K562 (cell line): ENCODE measurements around the gene CEACAM8.

Experiments
- OTX1 ChIP-seq: fragments of 450-650 bp; formaldehyde crosslinking; IDR thresholded peaks from 2 replicates; pipeline ENCODE4 v1.4.0; 2022; ENCODE audit warnings: mild to moderate bottlenecking
- SMC3 ChIP-seq: conservative IDR thresholded peaks from 2 replicates; pipeline ENCODE4 v1.6.1; 2011; ENCODE audit warnings: low read depth, low read length, improper control_type of control experiment; ENCODE audit not compliant: insufficient read depth
- ZBTB40 ChIP-seq, 2 experiments: fragments of 450-650 bp in 1 of 2; sonication (generic) in 1 of 2; formaldehyde crosslinking in 1 of 2; IDR thresholded peaks; 2 replicates each; pipeline versions ENCODE4 v1.7.1 to v1.9.0; 2016 to 2022; ENCODE audit warnings: inconsistent platforms in 1 of 2, mild to moderate bottlenecking in 1 of 2, missing genetic modification reagents in 1 of 2
- ZBTB49 ChIP-seq: sonication (generic); formaldehyde crosslinking; IDR thresholded peaks from 2 replicates; pipeline ENCODE4 v1.8.0; 2022; ENCODE audit warnings: missing genetic modification reagents, mild to moderate bottlenecking, borderline replicate concordance
- TF ChIP-seq, protein P1 (sequence below), 3 experiments: IDR thresholded peaks in 2 of 3; conservative IDR thresholded peaks in 1 of 3; 2 replicates each; pipeline ENCODE4 v1.5.1; 2011 to 2012; ENCODE audit warnings: low read length in 3 of 3, mild to moderate bottlenecking in 3 of 3, control low read depth in 2 of 3, improper control_type of control experiment in 1 of 3, inconsistent platforms in 1 of 3, low read depth in 1 of 3, mixed read lengths in 1 of 3, moderate library complexity in 1 of 3; ENCODE audit not compliant: insufficient read depth in 2 of 3

DNA sequence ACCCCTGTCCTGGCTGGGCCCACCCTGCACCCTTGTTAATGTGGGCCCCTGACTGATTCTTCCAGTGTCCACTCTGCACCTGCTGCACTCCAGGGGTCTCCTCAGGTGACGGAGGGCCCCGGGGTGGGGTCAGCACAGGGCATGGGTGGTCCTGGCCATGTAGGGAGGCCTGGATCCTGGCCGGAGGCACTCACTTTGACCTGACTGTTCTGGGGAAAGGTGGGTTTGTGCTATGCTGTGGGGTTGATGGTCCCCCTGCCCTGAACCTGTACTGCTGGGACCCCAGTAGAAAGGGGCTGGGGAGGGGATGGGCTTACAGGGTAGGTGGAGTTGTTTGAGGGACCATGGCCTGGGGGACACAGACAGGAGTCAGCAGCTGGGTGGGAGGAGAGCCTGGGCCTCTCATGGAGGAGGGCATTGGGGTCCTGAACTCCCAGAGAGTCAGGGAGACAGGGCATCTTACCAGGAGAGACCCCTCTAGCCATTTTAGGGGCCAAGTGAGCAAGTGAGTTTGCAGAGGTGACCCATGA lies 40.6 kb downstream of the CEACAM8 start:
- TF ChIP-seq ZBTB40 (IDR thresholded peaks at IDR 0.05): no peak
- no peak for TF ChIP-seq ZBTB40 (CRISPR knock-in tag; IDR thresholded peaks at IDR 0.05)
- no peak for TF ChIP-seq ZBTB49 (CRISPR knock-in tag)
- TF ChIP-seq, protein P1, sequence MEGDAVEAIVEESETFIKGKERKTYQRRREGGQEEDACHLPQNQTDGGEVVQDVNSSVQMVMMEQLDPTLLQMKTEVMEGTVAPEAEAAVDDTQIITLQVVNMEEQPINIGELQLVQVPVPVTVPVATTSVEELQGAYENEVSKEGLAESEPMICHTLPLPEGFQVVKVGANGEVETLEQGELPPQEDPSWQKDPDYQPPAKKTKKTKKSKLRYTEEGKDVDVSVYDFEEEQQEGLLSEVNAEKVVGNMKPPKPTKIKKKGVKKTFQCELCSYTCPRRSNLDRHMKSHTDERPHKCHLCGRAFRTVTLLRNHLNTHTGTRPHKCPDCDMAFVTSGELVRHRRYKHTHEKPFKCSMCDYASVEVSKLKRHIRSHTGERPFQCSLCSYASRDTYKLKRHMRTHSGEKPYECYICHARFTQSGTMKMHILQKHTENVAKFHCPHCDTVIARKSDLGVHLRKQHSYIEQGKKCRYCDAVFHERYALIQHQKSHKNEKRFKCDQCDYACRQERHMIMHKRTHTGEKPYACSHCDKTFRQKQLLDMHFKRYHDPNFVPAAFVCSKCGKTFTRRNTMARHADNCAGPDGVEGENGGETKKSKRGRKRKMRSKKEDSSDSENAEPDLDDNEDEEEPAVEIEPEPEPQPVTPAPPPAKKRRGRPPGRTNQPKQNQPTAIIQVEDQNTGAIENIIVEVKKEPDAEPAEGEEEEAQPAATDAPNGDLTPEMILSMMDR (IDR thresholded peaks at IDR 0.05 in 2 of 3, conservative IDR thresholded peaks at IDR 0.05 in 1 of 3; ENCODE audit: insufficient read depth in 2 of 3, low read depth in 1 of 3, low read length in 3 of 3): no peak
- TF ChIP-seq OTX1: no peak
- TF ChIP-seq SMC3: no peak
